ENCODE results near the gene ADAMTS2. TPM values are rescaled to one million over a fixed set of nuclear protein-coding genes. Genes with fewer than 3 reads are reported as not detected.

ADAMTS2 gene
- total and polyA plus RNA-seq, 2 experiments from 2014 or later = 1.6 to 8.1 TPM

DNA sequence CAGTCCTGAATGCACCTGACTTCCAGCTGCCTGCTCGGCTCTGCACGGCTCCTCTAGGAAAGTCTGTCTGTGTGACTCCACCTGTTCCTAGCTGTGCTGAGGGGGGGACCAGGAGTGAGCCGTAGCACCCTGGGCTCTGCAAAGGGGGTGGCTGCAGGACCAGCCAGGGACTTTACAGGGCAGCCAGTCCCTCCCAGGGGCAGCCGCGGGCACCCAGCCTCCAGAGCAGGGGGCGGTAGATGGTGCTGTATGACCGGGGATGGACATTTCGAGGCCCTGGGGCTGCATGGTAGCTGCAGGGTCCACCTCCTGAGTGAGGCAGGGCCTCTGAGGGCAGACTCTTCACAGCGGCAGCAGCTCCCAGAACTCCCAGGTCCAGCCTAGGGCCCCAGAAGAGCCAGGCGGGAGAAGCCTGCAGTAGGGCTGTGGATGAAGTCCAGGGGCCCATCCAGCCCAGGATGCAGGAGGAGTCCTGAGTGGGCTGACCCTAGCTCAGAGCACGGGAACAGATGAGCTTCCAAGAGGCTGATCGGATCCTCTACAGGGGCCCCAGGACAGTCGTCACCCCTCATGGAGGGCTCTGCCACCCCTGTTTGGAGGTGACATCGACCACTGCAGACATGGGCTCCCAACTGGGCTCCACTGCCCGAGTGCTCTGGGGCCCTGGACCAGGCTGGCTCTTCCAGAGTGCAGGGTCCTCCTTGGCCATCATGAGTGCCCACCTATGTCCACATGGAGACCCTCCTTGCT, 179.7 kb downstream of the ADAMTS2 start:
- Mint-ChIP-seq H3K4me3 (no peak overlapping the region), H3K36me3 (ENCODE audit: low read depth) (peaks cover 6% of the 10 kb centered on the region; the same call in 2 of the 3 replicates), H3K4me1 (no peaks in the 10 kb centered on the region), H3K27me3 (ENCODE audit: insufficient read depth, low read depth, poor library complexity) (peaks cover 15% of the 10 kb centered on the region), H3K9me3 (peaks cover 40% of the 10 kb centered on the region), H3K27ac (no peak overlapping the region)
- Histone ChIP-seq H3K9me2 (ENCODE audit: insufficient read depth) (no peaks in the 10 kb centered on the region), H3F3A (replicated peaks; ENCODE audit: low read depth) (no peaks in the 10 kb centered on the region), H3K79me2 (replicated peaks; ENCODE audit: insufficient read depth) (no peaks in the 10 kb centered on the region), H3K4me1 (ENCODE audit: insufficient read depth) (no peaks in the 10 kb centered on the region), H3K4me2 (no peak overlapping the region), H3K27me3 (ENCODE audit: insufficient read depth) (no peaks in the 10 kb centered on the region), H3K4me3 (no peak overlapping the region), H3K36me3 (ENCODE audit: insufficient read depth) (no peaks in the 10 kb centered on the region), H2AFZ (no peak overlapping the region), H3K27ac (ENCODE audit: low read depth) (no peak overlapping the region), H4K20me1 (replicated peaks; ENCODE audit: insufficient read depth) (no peaks in the 10 kb centered on the region)
- DNase-seq (ENCODE audit: low spot score) = no peak
- TF ChIP-seq STAT1 (IDR thresholded peaks at IDR 0.05; ENCODE audit: unreplicated experiment) = no peak
- TF ChIP-seq EZH2 (IDR thresholded peaks at IDR 0.05; ENCODE audit: low read depth, unreplicated experiment) = no peak
- TF ChIP-seq JUNB (IDR thresholded peaks at IDR 0.05; ENCODE audit: unreplicated experiment) = no peak
- TF ChIP-seq, protein P1, sequence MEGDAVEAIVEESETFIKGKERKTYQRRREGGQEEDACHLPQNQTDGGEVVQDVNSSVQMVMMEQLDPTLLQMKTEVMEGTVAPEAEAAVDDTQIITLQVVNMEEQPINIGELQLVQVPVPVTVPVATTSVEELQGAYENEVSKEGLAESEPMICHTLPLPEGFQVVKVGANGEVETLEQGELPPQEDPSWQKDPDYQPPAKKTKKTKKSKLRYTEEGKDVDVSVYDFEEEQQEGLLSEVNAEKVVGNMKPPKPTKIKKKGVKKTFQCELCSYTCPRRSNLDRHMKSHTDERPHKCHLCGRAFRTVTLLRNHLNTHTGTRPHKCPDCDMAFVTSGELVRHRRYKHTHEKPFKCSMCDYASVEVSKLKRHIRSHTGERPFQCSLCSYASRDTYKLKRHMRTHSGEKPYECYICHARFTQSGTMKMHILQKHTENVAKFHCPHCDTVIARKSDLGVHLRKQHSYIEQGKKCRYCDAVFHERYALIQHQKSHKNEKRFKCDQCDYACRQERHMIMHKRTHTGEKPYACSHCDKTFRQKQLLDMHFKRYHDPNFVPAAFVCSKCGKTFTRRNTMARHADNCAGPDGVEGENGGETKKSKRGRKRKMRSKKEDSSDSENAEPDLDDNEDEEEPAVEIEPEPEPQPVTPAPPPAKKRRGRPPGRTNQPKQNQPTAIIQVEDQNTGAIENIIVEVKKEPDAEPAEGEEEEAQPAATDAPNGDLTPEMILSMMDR (conservative IDR thresholded peaks at IDR 0.05; ENCODE audit: low read depth in 2 of 2) = no peak
- no peak for TF ChIP-seq EZH2phosphoT487 (IDR thresholded peaks at IDR 0.05; ENCODE audit: unreplicated experiment)
- TF ChIP-seq ZNF114 (CRISPR knock-in tag; IDR thresholded peaks at IDR 0.05) = no peak
- TF ChIP-seq, protein P2, sequence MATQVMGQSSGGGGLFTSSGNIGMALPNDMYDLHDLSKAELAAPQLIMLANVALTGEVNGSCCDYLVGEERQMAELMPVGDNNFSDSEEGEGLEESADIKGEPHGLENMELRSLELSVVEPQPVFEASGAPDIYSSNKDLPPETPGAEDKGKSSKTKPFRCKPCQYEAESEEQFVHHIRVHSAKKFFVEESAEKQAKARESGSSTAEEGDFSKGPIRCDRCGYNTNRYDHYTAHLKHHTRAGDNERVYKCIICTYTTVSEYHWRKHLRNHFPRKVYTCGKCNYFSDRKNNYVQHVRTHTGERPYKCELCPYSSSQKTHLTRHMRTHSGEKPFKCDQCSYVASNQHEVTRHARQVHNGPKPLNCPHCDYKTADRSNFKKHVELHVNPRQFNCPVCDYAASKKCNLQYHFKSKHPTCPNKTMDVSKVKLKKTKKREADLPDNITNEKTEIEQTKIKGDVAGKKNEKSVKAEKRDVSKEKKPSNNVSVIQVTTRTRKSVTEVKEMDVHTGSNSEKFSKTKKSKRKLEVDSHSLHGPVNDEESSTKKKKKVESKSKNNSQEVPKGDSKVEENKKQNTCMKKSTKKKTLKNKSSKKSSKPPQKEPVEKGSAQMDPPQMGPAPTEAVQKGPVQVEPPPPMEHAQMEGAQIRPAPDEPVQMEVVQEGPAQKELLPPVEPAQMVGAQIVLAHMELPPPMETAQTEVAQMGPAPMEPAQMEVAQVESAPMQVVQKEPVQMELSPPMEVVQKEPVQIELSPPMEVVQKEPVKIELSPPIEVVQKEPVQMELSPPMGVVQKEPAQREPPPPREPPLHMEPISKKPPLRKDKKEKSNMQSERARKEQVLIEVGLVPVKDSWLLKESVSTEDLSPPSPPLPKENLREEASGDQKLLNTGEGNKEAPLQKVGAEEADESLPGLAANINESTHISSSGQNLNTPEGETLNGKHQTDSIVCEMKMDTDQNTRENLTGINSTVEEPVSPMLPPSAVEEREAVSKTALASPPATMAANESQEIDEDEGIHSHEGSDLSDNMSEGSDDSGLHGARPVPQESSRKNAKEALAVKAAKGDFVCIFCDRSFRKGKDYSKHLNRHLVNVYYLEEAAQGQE (IDR thresholded peaks at IDR 0.05; ENCODE audit: unreplicated experiment) = no peak
- ATAC-seq = no peak

All from GM23338 (cell line).